ENCODE results near the gene RINT1. TPM values are rescaled to one million over a fixed set of nuclear protein-coding genes. Genes with fewer than 3 reads are reported as not detected.

Gene RINT1
- total RNA-seq, 6 experiments from 2014 or later: 7.2 to 10.6 (median 9.1) TPM

DNA sequence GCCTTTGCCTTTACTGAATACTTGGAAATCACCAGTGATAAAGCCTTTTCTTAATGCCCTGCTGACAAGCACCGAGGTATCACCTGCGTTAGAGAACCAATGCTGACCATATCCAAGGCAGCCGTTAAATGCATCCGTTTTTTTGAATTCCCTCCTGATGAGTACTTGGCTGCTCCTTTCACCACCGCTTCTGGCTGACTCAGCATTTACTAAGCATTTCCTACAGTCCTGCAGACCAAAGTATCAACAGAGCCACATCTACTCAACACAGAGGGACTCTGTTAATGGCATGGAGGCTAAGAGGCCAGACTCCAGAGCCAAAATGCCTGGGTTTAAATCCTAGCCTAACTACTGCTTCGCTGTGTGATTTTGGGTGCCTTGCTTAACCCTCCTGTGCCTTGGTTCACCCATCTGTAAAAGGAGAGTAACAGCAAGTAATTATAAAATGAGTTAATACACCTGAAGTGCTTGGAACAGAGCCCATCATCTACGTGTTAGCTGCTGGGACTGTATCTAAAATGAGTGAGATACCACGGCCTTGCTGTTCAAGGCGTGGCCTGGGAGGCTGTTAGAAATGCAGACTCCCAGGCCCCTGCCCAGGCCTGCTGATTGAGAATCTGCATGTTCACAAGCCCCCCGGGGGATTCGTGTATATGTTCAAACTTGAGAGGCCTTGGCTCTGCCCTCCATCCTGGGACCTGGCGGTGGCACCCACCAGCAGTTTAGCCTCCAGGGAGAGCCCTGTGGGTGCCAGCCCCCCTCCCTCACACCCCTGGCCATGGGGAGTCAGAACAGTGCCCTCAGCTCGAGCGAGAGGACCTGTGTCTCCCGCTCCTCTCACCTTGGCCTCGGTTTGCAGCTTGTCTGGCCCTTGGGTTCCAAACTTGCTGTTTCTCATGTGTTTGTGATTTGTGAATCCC, 80.1 kb downstream of the RINT1 start:
- H3K36me3 ChIP-seq: peaks cover 0 to 13% (median 2%) of the 10 kb centered on the region in 4 donors
- no peaks in the 10 kb centered on the region for H3K27me3 ChIP-seq
- WGBS (ENCODE audit: insufficient coverage, low coverage, low lambda C conversion rate, missing lambda C conversion rate): 83% methylated on average over 5 of the region's 16 CpGs
- no peak overlapping the region for H3K27ac ChIP-seq
- intact Hi-C loops (cut with DNase I): no loop called here
- peak in 1 of 4 donors; percentile 9 for ATAC-seq
- no peaks in the 10 kb centered on the region for H3K9me3 ChIP-seq
- H3K4me3 ChIP-seq: no peak overlapping the region
- TF ChIP-seq POLR2A (IDR thresholded peaks at IDR 0.05): no peak
- TF ChIP-seq, protein P1, sequence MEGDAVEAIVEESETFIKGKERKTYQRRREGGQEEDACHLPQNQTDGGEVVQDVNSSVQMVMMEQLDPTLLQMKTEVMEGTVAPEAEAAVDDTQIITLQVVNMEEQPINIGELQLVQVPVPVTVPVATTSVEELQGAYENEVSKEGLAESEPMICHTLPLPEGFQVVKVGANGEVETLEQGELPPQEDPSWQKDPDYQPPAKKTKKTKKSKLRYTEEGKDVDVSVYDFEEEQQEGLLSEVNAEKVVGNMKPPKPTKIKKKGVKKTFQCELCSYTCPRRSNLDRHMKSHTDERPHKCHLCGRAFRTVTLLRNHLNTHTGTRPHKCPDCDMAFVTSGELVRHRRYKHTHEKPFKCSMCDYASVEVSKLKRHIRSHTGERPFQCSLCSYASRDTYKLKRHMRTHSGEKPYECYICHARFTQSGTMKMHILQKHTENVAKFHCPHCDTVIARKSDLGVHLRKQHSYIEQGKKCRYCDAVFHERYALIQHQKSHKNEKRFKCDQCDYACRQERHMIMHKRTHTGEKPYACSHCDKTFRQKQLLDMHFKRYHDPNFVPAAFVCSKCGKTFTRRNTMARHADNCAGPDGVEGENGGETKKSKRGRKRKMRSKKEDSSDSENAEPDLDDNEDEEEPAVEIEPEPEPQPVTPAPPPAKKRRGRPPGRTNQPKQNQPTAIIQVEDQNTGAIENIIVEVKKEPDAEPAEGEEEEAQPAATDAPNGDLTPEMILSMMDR (IDR thresholded peaks at IDR 0.05): no peak
- DNase-seq: no peak
- no peaks in the 10 kb centered on the region for H3K4me1 ChIP-seq

DNA sequence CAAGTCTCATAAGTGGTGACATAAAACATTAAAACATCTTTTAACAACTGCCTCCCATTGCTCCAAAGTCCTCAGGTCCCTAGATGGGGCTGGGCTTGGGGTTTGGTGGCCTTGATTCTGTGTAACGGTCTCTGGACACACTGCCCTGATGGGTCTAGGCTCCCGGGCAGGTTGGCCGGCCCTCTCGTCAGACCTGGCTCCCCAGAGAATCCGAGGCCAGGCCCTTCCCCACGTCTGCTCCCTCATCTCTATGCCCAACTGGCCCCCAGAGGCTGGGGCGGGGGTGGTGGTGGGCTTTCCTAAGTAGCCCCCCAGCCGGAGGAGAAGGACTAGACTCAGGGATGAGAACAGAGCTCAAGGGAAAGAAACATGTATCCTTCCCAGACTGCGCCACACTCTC, 80.8 kb downstream of the RINT1 start:
- intact Hi-C loops (cut with DNase I): no loop called here
- DNase-seq (no peak), ATAC-seq (no peak)
- Histone ChIP-seq H3K4me3 (no peak overlapping the region), H3K9me3 (no peaks in the 10 kb centered on the region), H3K27me3 (no peaks in the 10 kb centered on the region), H3K27ac (no peak overlapping the region), H3K4me1 (no peaks in the 10 kb centered on the region), H3K36me3 (peaks cover 0 to 14% (median 2%) of the 10 kb centered on the region in 4 donors)
- TF ChIP-seq POLR2A (IDR thresholded peaks at IDR 0.05): no peak
- TF ChIP-seq, protein P1 (IDR thresholded peaks at IDR 0.05): no peak
- WGBS (ENCODE audit: insufficient coverage, low coverage, low lambda C conversion rate, missing lambda C conversion rate): 100% methylated on average over 1 of the region's 9 CpGs

- Histone ChIP-seq H3K27ac (no peak overlapping the region), H3K4me1 (no peaks in the 10 kb centered on the region), H3K36me3 (peaks cover 0 to 24% (median 2%) of the 10 kb centered on the region in 4 donors), H3K4me3 (no peak overlapping the region), H3K27me3 (no peaks in the 10 kb centered on the region), H3K9me3 (no peaks in the 10 kb centered on the region)
- DNase-seq (no peak), ATAC-seq (no peak)
- intact Hi-C loops (cut with DNase I): no loop called here
- WGBS (ENCODE audit: insufficient coverage, low coverage, low lambda C conversion rate, missing lambda C conversion rate): 96% methylated on average over 13 of the region's 32 CpGs
- TF ChIP-seq POLR2A (IDR thresholded peaks at IDR 0.05): no peak
- TF ChIP-seq, protein P1 (IDR thresholded peaks at IDR 0.05): no peak
These were observed 81.8 kb downstream of the RINT1 start for GRCh38 chr7:105613611-105614330.

DNA sequence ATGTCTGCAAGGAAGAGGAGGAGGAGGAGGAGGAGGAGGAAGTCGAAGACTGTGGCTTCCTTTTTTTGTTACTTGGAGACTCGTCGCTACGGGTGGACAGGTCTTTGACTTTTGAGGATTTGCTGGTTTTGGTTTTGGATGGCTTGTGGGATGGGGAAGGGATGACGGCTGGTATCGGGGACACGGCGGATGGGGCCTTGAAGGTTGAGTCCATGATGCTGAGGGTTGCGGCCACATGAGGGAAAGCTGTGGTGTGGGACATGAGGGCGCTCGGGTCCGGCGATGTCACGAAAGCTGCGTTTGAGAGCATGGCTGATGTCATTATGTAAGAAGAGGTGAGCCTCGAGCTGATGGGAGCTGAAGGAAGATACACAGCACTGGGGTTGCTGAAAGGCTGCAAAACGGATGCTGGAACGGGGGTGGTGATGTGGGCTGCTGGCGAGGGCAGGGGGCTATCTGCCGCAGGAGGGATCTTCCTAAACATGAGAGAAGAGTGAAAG, 82.4 kb downstream of the RINT1 start:
- ATAC-seq: no peak
- WGBS (ENCODE audit: insufficient coverage, low coverage, low lambda C conversion rate, missing lambda C conversion rate): 73% methylated on average over 15 of the region's 20 CpGs

More for the DNA sequence above, 82.4 kb downstream of the RINT1 start:
- Histone ChIP-seq H3K27ac (no peak overlapping the region), H3K36me3 (peaks cover 0 to 25% (median 2%) of the 10 kb centered on the region in 4 donors), H3K27me3 (no peaks in the 10 kb centered on the region), H3K4me1 (no peaks in the 10 kb centered on the region), H3K4me3 (no peak overlapping the region), H3K9me3 (no peaks in the 10 kb centered on the region)
- DNase-seq: no peak
- TF ChIP-seq, protein P1 (IDR thresholded peaks at IDR 0.05): no peak
- no peak for TF ChIP-seq POLR2A (IDR thresholded peaks at IDR 0.05)
- intact Hi-C loops (cut with DNase I): no loop called here

Other genes with a start within 250 kb of the RINT1 start
- gene SRPK2, start 143.3 kb upstream of the RINT1 start, total RNA-seq: 10 to 100 TPM; 15.5 to 21.1 (median 18.2) TPM
- 10 to 100 TPM in 1 of 6 experiments, 1 to 10 TPM in 5; 4.2 to 15.7 (median 6.8) TPM for gene PUS7, start 9.9 kb upstream of the RINT1 start, total RNA-seq
- not detected for gene EFCAB10, start 49.3 kb downstream of the RINT1 start, total RNA-seq

All from right lobe of liver (tissue), 6 donors.